HL-60/S4 (cell line): ENCODE data around the gene PRKAG1.

Experiments
- in situ Hi-C: fragments of 300-500 bp; cut with MboI; formaldehyde crosslinking; loops from 2 replicates; pipeline ENCODE4 v1.14.3; 2022; ENCODE audit warnings: low sequenced_read_pairs

The PRKAG1 gene

DNA sequence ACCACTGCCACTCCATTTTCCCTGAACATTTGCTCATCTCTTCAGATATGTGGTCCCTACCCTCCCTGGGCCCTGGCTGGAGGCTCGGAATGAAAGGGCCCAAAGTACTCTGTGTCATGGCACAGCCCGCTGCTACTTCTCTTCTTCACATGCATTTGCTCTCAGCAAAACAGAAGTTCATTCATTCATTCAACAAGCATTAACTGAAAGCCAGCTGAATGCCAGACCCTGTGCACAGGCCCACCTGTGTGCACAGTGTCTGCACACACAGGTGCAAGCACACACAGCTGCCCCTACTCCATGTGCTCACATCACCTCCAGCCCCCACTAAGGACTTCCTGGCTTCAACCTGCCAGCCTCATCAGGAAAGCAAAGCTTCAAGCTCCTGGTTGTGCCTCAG lies 32.7 kb downstream of the PRKAG1 start:
- in situ Hi-C loops = no loop called here

DNA sequence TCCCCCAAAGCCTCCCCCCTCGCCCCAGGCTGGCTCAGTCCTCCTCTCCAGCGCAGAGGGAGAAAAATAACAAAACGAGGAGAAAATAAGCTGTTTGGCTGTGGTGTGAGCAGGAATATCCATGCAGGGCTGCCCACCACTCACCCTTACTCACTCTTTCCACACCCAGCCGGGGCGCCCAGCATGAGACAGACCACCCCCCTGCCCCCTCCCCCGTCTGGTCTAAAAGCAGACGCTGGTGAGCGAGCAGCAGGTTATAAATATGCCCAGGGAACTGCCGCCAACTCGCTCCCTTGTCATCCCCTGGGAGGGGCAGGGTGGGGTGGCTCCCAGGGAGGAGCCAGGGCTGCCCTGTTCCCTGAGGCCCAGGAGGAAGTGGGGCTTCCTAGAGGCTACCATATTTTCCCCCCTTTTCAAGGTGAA lies 33.1 kb downstream of the PRKAG1 start:
- in situ Hi-C loops = no loop called here

DNA sequence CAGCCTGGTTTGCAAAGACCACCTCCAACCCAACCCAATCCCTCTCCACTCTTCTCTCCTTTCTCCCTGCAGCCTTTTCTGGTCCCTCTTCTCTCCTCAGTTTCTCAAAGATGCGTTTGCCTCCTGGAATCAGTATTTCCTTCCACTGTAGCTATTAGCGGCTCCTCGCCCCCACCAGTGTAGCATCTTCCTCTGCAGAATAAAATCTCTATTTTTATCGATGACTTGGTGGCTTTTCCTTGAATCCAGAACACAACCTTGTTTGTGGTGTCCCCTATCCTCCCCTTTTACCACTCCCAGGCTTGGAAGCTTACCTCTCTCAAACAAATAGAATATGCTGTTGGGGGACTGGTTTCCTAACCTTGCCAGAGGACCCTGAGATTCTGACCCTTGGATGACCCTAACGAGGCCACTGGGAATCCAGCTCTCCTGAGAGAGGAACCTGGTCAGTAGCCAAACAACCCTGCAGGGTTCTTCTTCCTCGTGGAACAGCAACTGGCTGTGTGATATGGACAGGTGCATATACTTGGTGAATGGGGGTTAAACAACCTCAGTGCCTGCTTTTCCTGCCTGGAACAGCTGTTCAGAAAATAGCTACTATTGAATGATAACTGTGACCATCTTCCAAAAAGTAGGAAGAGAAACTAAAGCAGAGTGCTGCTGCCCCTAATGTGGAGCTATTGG lies 36.0 kb downstream of the PRKAG1 start:
- in situ Hi-C loops = no loop called here

DNA sequence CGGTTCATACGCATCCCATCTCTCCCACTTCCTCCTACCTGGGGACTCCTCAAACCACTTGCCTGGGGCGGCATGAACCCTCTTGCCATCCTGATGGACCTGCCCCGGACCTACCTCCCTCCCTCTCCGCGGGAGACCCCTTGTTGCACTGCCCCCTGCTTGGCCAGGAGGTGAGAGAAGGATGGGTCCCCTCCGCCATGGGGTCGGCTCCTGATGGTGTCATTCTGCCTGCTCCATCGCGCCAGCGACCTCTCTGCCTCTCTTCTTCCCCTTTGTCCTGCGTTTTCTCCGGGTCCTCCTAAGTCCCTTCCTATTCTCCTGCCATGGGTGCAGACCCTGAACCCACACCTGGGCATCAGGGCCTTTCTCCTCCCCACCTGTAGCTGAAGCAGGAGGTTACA lies 36.8 kb downstream of the PRKAG1 start:
- in situ Hi-C loops = no loop called here

DNA sequence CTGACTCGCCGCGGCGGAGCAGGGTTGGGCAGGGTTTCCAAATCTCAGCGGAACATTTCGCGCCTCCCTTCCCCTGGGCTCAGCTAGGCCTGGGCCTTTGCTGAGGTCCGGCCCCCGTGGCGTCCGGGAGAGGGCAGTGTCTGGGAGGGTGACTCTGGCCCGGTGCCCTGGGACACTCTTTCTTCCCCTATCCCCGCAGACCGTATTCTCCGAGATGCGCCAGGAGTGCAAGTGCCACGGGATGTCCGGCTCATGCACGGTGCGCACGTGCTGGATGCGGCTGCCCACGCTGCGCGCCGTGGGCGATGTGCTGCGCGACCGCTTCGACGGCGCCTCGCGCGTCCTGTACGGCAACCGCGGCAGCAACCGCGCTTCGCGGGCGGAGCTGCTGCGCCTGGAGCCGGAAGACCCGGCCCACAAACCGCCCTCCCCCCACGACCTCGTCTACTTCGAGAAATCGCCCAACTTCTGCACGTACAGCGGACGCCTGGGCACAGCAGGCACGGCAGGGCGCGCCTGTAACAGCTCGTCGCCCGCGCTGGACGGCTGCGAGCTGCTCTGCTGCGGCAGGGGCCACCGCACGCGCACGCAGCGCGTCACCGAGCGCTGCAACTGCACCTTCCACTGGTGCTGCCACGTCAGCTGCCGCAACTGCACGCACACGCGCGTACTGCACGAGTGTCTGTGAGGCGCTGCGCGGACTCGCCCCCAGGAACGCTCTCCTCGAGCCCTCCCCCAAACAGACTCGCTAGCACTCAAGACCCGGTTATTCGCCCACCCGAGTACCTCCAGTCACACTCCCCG lies 37.4 kb downstream of the PRKAG1 start:
- in situ Hi-C loops = no loop called here

DNA sequence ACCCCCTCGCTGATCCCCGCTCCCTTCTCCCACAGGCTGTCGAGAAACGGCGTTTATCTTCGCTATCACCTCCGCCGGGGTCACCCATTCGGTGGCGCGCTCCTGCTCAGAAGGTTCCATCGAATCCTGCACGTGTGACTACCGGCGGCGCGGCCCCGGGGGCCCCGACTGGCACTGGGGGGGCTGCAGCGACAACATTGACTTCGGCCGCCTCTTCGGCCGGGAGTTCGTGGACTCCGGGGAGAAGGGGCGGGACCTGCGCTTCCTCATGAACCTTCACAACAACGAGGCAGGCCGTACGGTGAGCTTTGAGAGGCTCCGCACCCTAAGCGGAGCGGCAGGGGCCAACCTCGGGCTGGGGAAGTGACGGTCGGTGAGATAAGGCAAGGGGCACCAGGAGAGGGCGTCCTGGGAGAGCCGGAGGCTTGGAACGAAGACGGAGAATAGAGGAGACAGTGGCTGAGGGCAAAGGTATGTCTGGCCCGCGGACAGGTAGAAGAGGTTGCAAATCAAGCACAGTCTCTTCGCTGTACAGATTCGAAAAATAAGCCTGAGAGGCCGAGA lies 38.1 kb downstream of the PRKAG1 start:
- in situ Hi-C loops = no loop called here

DNA sequence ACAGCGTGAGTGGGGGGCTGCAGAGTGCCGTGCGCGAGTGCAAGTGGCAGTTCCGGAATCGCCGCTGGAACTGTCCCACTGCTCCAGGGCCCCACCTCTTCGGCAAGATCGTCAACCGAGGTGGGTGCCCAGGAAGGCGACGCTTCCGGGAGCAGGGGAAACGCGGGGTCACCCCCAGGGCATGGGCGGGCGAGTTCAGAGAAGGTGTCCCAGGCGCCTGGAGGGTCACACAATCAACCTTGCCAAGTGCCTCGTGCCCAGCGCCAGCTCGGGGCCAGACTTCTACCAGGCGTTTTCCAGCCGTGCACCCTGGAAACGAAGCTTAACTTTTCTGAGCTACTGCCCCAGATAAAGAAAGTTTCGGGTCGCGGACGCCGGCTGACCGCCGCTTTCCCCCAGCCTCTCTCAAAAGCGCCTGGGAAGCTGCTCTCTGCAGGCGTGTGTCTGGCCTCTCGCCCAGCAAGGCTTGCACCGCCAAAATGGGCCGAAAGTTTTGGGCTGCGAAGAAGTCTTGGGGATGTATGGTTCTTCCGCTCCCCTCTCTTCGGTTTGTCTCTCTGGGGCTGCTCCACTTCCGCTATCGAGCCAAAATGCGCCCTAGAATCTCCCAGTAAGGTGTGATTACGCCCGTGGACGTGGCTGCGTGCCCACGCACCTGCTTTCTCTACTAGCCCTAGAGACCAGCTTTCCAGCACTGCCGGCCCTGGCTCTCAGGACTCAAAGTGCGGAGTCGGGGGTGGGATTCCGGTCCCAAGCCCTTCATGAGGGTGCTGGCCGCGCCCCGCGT lies 38.8 kb downstream of the PRKAG1 start:
- in situ Hi-C loops = loop anchor here (5.0 kb wide), 1 partner anchor 112 kb away; the partner anchor contains the start of gene RND1

DNA sequence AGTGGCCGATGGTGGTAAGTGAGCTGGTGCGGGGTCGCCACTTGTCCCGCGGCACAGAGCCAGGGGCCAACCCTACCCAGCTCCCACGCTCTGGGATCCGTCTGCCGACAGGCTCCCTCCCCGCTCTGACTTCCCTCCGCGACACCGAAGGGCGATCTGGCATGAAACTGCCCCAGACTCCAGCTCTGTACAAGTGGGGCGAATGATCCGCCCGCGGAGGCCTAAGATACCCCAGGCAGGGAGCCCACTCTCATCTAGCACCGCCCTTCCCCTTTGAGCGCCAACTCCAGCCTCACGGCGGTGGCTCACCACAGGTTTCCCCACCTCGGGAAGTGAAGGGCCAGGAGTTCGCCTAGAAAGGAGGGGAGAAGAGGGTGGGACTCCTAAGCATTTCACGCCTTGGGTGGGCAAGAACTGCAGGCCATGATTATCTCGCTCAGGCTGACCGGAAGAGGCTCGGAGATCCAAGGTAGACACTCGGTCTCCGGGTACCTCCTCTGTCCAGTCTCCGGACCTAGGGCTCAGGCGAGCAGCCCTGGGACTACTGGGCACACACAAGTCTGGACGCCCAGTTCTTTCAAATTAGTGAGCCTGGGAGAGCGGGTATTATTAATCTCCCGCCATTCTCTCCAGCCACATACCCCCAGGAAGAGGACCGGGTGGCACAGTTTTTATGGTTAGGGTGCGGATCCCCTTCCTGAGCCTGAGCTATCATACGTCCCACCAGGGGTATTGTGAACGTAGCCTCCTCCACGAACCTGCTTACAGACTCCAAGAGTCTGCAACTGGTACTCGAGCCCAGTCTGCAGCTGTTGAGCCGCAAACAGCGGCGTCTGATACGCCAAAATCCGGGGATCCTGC lies 39.6 kb downstream of the PRKAG1 start:
- in situ Hi-C loops = loop anchor here (5.0 kb wide), 1 partner anchor 112 kb away; the partner anchor contains the start of gene RND1

DNA sequence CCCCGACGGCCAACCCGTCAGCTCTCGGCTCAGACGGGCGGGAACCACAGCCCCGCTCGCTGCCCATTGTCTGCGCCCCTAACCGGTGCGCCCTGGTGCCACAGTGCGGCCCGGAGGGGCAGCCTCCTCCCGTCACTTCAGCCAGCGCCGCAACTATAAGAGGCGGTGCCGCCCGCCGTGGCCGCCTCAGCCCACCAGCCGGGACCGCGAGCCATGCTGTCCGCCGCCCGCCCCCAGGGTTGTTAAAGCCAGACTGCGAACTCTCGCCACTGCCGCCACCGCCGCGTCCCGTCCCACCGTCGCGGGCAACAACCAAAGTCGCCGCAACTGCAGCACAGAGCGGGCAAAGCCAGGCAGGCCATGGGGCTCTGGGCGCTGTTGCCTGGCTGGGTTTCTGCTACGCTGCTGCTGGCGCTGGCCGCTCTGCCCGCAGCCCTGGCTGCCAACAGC lies 40.3 kb downstream of the PRKAG1 start, which contains the start of gene WNT1:
Gene WNT1 (plus strand): TSS at position 32 of the 450 bp plus-strand sequence. CDS start 329 bp downstream, at position 361.
- in situ Hi-C loops = loop anchor here (5.0 kb wide), 1 partner anchor 111 kb away; the partner anchor contains the start of gene RND1

DNA sequence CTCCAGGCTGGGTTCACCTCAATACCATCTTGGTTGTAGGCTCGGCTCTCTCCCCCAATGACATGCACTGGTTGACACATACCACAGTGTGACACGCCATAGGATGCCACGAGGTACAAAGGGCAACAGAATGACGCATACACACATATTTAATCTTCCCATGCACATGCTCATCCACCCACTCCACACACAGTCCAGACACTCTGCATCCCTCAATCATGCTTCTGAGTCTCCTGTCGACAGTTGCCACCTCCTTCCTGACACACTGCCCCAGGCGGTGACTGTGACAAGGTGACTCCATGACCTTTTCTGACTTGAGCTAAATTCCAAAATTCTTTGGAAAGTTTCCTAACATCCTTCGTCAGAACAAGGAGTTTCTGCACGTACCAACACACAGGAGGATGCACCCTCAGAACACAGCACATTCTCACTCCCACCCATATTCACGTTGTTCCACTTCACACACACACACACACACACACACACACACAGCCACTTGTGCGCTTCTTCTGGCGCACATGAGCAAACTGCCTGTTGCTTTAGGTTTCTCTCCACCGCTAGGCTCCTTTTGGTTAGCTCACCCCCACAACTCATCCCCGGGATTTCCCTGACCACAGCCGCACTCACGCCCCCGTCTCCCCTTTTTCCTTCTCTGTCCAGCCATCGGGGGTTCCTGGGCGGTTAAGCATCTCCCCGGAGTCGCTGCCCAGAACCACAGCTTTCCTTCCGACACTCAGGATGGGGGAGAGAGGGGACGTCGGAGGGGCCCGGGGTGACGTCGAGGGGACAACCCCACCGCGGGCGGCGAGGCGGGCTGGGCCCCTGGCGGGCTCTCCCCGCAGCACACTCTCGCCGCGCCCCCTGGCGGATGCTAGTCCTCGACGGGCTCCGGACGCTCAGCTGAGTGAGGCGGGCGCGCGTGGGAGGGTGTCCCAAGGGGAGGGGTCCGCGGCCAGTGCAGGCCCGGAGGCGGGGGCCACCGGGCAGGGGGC lies 41.0 kb downstream of the PRKAG1 start:
- in situ Hi-C loops = loop anchor here (5.0 kb wide), 1 partner anchor 110 kb away; the partner anchor contains the start of gene RND1

DNA sequence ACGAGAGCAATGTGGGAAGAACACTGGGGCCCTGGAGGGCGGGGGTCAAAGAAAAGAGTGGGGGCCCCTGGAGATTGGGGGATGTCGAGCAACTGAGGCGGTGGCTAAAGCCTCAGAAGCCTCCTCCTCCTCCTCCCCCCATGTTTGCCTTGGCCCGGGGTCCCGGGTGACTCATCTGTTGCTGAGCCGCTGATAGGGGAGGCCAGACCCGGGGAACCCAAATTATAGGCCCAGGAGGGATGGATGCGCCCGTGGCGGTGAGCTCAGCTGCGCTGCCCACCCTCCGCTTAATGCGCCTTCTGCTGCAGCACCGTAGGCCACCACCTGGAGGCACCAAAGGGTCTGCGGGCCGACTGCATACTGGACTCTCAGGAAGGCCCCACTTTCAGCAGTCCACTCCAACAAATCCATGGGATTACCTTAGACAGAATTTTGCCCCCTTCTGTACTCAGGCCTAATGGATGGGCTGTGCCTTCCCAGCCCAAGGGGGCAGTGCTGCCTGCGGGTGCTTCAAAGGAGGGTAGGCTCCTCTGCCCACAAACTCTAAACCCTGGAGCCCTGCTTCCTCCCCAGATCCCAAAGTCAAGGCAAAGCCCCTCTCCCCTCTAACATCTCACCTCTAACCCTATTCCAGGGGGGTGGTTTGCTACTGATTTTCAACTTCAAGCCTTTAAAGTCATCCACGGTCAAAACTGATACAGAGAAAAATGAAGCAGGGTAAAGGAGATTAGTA lies 44.5 kb downstream of the PRKAG1 start:
- in situ Hi-C loops = no loop called here

DNA sequence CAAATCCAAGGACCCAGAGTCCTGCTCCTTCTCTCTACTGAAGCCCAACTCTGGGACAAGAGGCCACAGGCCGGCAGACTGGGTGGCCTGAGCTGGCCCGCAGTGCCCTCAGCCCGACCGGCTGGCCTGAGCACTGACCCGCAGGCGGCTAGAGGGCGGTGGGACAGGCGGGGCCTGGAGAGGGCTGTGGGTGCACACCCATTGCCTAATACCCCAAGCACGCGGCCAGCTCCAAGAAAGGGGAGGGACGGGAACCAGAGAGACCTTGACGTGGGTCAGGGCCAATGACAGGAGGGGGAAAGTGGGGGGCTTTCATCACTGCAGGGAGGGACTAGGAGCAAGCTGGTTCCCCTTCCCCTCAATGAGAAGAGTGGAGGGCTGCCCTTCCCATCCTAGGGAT lies 45.0 kb downstream of the PRKAG1 start:
- in situ Hi-C loops = no loop called here

DNA sequence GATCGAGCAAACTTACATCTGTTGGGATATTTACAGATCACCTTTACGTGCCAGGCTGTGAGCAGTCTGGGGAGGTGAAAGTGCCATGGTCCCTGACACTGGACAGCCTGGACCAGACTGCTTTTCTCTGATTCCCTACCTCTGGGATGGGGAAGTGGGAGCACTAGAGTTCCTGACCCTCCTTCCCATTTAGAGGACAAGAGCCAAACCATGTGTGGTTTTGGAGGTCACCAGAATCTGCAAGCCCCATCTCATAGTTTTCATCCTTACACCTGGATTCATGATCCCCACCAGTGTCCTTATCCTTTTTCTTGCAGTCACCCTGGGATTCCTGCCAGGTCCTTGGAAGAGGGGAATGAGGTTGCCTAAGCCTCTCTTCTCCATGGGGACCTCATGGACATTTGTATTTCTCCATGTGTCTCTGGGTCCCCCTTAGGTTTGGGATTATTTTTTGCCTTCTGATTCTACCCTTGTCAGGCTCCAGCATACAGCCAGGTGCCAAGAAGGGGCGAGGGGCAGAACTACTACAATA lies 45.6 kb downstream of the PRKAG1 start:
- in situ Hi-C loops = no loop called here

DNA sequence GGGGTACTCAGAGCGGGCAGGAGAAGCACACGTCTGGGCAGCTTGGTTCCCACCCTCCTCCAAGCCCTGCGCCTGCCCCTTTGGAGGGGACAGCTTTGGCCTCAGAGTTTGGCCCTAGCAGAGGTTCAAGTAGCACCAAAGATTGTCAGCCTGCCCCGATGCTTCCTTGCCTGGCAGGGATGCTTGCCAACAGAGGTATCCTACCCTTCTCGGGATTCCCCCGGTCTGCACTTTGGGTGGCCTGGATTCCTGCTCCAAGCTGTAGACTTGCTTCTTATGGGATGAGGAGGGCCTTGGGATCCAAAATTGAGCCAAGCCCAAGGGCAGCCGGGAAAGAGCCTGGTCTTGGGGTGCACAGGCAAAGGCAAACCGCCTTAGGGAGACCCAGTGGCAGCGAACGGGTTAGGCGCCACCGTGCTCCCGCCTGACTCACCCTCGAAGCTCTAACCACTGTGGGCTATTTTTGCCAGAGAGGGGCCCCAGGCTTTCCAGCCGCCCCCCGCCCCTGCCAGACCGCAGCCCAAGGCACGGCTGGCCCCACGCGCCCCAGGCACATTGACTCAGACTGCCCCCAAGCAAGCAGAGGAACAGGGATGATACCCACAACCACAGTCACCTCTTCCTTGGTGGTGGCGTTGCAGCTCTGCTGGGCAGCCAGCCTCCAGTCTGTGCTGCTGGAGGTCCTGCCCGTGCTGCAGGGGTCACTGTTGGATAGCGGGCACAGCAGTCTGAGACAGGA lies 46.2 kb downstream of the PRKAG1 start:
- in situ Hi-C loops = no loop called here

DNA sequence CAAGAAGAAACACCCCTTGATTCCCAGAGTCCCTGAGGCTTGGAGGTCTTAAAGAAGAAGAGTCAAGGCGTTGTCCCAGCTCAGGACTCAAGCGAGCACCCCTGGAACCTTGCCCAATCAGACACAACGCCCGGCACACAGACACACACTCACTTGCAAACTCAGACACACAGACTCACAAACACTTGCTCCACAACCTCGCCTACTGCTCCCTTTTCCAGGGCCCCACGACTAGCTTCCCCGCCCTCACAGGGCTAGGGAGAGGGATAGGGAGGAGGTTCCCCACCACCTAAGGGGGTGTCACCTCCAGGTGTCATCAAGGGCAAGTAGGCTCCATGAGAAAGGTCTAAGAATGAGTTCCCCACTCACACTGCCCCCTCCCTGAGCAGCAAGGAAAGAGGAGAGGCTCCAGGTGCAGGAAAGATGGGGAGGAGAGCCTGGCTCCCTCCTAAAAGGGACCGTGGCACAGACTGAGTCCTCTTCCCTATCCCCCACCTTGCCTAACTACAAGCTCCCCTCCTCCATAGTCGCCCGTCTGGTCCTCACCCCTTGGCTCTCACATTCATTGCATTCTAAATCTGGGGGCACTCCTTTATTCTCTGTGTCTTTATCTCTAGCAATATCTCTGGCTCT lies 47.8 kb downstream of the PRKAG1 start:
- in situ Hi-C loops = no loop called here
